IPS DF 6.9 (cell line): Measurements from ENCODE around the gene MCL1.
"Not testable (repeated sequence)": the region's sequence is repeated elsewhere in the genome, so short reads cannot be mapped to it uniquely, and the experiment has no call there.

ENCODE experiments used
- DNase-seq: peaks from one replicate; pipeline ENCODE4 v3.0.0-alpha.2; 2013; ENCODE audit warnings: low read depth, low spot score
- H3K27ac ChIP-seq: one replicate; pipeline ENCODE4 v1.5.1; 2013; ENCODE audit warnings: low read length, control low read depth
- H3K27me3 ChIP-seq: 2 replicates; pipeline ENCODE4 v1.6.1; 2013; ENCODE audit warnings: mild to moderate bottlenecking, low read length; ENCODE audit not compliant: control insufficient read depth, insufficient read depth
- H3K36me3 ChIP-seq: 2 replicates; pipeline ENCODE4 v1.6.1; 2013; ENCODE audit warnings: low read length; ENCODE audit not compliant: control insufficient read depth, insufficient read depth
- H3K4me1 ChIP-seq: 2 replicates; pipeline ENCODE4 v1.6.1; 2013; ENCODE audit warnings: low read length; ENCODE audit not compliant: control insufficient read depth, insufficient read depth
- H3K4me3 ChIP-seq: 2 replicates; pipeline ENCODE4 v1.5.1; 2013; ENCODE audit warnings: mild to moderate bottlenecking, low read length
- H3K9me3 ChIP-seq: 2 replicates; pipeline ENCODE4 v1.6.1; 2013; ENCODE audit warnings: low read length, inconsistent platforms; ENCODE audit not compliant: control insufficient read depth, insufficient read depth
- WGBS: extraction: QIAGEN DNeasy Blood & Tissue Kit; methylation state at CpG from one replicate; pipeline ENCODE4 v1.1.7; 2013; ENCODE audit warnings: mixed read lengths, missing lambda C conversion rate; ENCODE audit not compliant: insufficient read length, insufficient coverage; 5-methylcytosine and 5-hydroxymethylcytosine counted together

The MCL1 gene

GRCh38 chr1:150619576-150620509 is 40.4 kb upstream of the MCL1 start:
- no CpG with 5 or more reads among the region's 4 CpGs for WGBS
- H3K36me3 ChIP-seq: peaks cover 26% of the 10 kb centered on the region; the same call in 1 of the 2 replicates
- H3K9me3 ChIP-seq: no peaks in the 10 kb centered on the region
- no peak overlapping the region for H3K27ac ChIP-seq
- DNase-seq: no peak
- H3K4me3 ChIP-seq: no peak overlapping the region
- H3K4me1 ChIP-seq: no peaks in the 10 kb centered on the region
- H3K27me3 ChIP-seq: no peaks in the 10 kb centered on the region

GRCh38 chr1:150615346-150616201 is 36.2 kb upstream of the MCL1 start:
- peaks cover 19% of the 10 kb centered on the region; the same call in 1 of the 2 replicates for H3K36me3 ChIP-seq
- H3K4me3 ChIP-seq: no peak overlapping the region
- H3K4me1 ChIP-seq: no peaks in the 10 kb centered on the region; the same call in 1 of the 2 replicates
- no peaks in the 10 kb centered on the region for H3K27me3 ChIP-seq
- WGBS: 100% methylated on average over 1 of the region's 12 CpGs
- no peaks in the 10 kb centered on the region for H3K9me3 ChIP-seq
- H3K27ac ChIP-seq: no peak overlapping the region
- DNase-seq: no peak

- Histone ChIP-seq H3K4me1 (peaks cover 2% of the 10 kb centered on the region; the same call in 1 of the 2 replicates), H3K4me3 (no peak overlapping the region), H3K27me3 (no peaks in the 10 kb centered on the region), H3K36me3 (peaks cover 8% of the 10 kb centered on the region; the same call in 1 of the 2 replicates), H3K27ac (no peak overlapping the region), H3K9me3 (no peaks in the 10 kb centered on the region)
- no CpG with 5 or more reads among the region's 12 CpGs for WGBS
- no peak for DNase-seq
Measured at GRCh38 chr1:150613061-150613920, 33.9 kb upstream of the MCL1 start.

GRCh38 chr1:150612014-150612345 is 32.6 kb upstream of the MCL1 start:
- H3K27ac ChIP-seq: no peak overlapping the region
- H3K36me3 ChIP-seq: peaks cover 8% of the 10 kb centered on the region; the same call in 1 of the 2 replicates
- peaks cover 2% of the 10 kb centered on the region; the same call in 1 of the 2 replicates for H3K4me1 ChIP-seq
- no peak overlapping the region for H3K4me3 ChIP-seq
- H3K27me3 ChIP-seq: no peaks in the 10 kb centered on the region
- no peaks in the 10 kb centered on the region for H3K9me3 ChIP-seq
- WGBS: no CpG with 5 or more reads among the region's 3 CpGs
- no peak for DNase-seq

GRCh38 chr1:150610576-150610975 is 31.2 kb upstream of the MCL1 start:
- Histone ChIP-seq H3K4me3 (no peak overlapping the region), H3K36me3 (peaks cover 8% of the 10 kb centered on the region; the same call in 1 of the 2 replicates), H3K27ac (no peak overlapping the region), H3K9me3 (no peaks in the 10 kb centered on the region), H3K4me1 (peaks cover 2% of the 10 kb centered on the region; the same call in 1 of the 2 replicates), H3K27me3 (no peaks in the 10 kb centered on the region)
- no CpG with 5 or more reads among the region's 4 CpGs for WGBS
- no peak for DNase-seq

GRCh38 chr1:150609732-150610131 is 30.3 kb upstream of the MCL1 start:
- Histone ChIP-seq H3K36me3 (peaks cover 2% of the 10 kb centered on the region; the same call in 1 of the 2 replicates), H3K4me1 (peaks cover 2% of the 10 kb centered on the region; the same call in 1 of the 2 replicates), H3K9me3 (no peaks in the 10 kb centered on the region), H3K4me3 (no peak overlapping the region), H3K27ac (no peak overlapping the region), H3K27me3 (no peaks in the 10 kb centered on the region)
- WGBS: no CpG with 5 or more reads among the region's 2 CpGs
- DNase-seq: no peak

- Histone ChIP-seq H3K27me3 (no peaks in the 10 kb centered on the region), H3K9me3 (no peaks in the 10 kb centered on the region), H3K4me1 (peaks cover 4% of the 10 kb centered on the region; the same call in 1 of the 2 replicates), H3K36me3 (peaks cover 2% of the 10 kb centered on the region; the same call in 1 of the 2 replicates), H3K4me3 (no peak overlapping the region), H3K27ac (no peak overlapping the region)
- DNase-seq: no peak
- WGBS: no CpG with 5 or more reads among the region's 7 CpGs
Measured at GRCh38 chr1:150606463-150607142, 27.2 kb upstream of the MCL1 start.

GRCh38 chr1:150605451-150605731 is 26.0 kb upstream of the MCL1 start:
- H3K4me3 ChIP-seq, H3K9me3 ChIP-seq, H3K27ac ChIP-seq, DNase-seq, H3K27me3 ChIP-seq, H3K36me3 ChIP-seq, H3K4me1 ChIP-seq: not testable (repeated sequence)
- WGBS: no CpG with 5 or more reads among the region's 3 CpGs

- WGBS: no CpG with 5 or more reads among the region's 2 CpGs
- Histone ChIP-seq H3K27me3 (no peaks in the 10 kb centered on the region), H3K4me1 (peaks cover 2% of the 10 kb centered on the region; the same call in 1 of the 2 replicates), H3K36me3 (no peaks in the 10 kb centered on the region), H3K4me3 (no peak overlapping the region), H3K27ac (no peak overlapping the region), H3K9me3 (no peaks in the 10 kb centered on the region)
- DNase-seq: no peak
Measured at GRCh38 chr1:150604226-150604588, 24.8 kb upstream of the MCL1 start.
